K562 (cell line): Measurements from ENCODE around the gene SLC39A5. TPM values are rescaled to one million over a fixed set of nuclear protein-coding genes. Genes with fewer than 3 reads are reported as not detected.
A peak's percentile ranks its signal among the peaks of the same experiment; 100 is the strongest.

Source experiments
- ARID3A ChIP-seq: IDR thresholded peaks from 2 replicates; pipeline ENCODE4 v1.6.1; 2012; ENCODE audit warnings: low read depth, low read length, improper control_type of control experiment, borderline replicate concordance
- BCL6 ChIP-seq: fragments of 250-450 bp; sonication (Bioruptor Pico); IDR thresholded peaks from 2 replicates; pipeline ENCODE4 v1.4.0; 2020
- CCNT2 ChIP-seq: IDR thresholded peaks from 2 replicates; pipeline ENCODE4 v1.6.1; 2011; ENCODE audit warnings: borderline replicate concordance, low read depth, mild to moderate bottlenecking, moderate library complexity, mixed read lengths, low read length; ENCODE audit not compliant: insufficient read length; ENCODE audit errors: extremely low read depth
- FOXK1 ChIP-seq: sonication (generic); formaldehyde crosslinking; IDR thresholded peaks from 2 replicates; pipeline ENCODE4 v1.8.0; 2022; ENCODE audit warnings: missing genetic modification reagents, mild to moderate bottlenecking, borderline replicate concordance
- GTF2A2 ChIP-seq: IDR thresholded peaks from 2 replicates; pipeline ENCODE4 v1.6.1; 2016; ENCODE audit warnings: mild to moderate bottlenecking, missing genetic modification characterization, missing compliant biosample characterization
- IRF1 ChIP-seq: sonication (generic); formaldehyde crosslinking; IDR thresholded peaks from 2 replicates; pipeline ENCODE4 v1.8.0; 2022; ENCODE audit warnings: missing genetic modification reagents, mild to moderate bottlenecking, borderline replicate concordance
- KDM5B ChIP-seq: fragments of 200-600 bp; sonication (generic); IDR thresholded peaks from 2 replicates; pipeline ENCODE4 v1.6.1; 2012; ENCODE audit warnings: low read depth, mild to moderate bottlenecking, moderate library complexity, low read length, control low read depth, inconsistent platforms; ENCODE audit not compliant: insufficient replicate concordance
- NRF1 ChIP-seq, 2 experiments: fragments of 450-650 bp; IDR thresholded peaks in 1 of 2; conservative IDR thresholded peaks in 1 of 2; 2 replicates each; pipeline ENCODE4 v1.6.1; 2014; ENCODE audit warnings: mild to moderate bottlenecking in 2 of 2
- PCBP1 ChIP-seq: fragments of 200-400 bp; formaldehyde crosslinking; IDR thresholded peaks from 2 replicates; pipeline ENCODE4 v1.6.1; 2018; ENCODE audit warnings: mild to moderate bottlenecking, low read depth, low read length; ENCODE audit not compliant: poor library complexity, severe bottlenecking
- PHTF2 ChIP-seq: fragments of 250-450 bp; sonication (Bioruptor Pico); IDR thresholded peaks from 2 replicates; pipeline ENCODE4 v1.5.0; 2021; ENCODE audit warnings: mild to moderate bottlenecking
- POLR2G ChIP-seq: fragments of 200-400 bp; formaldehyde crosslinking; IDR thresholded peaks from 2 replicates; pipeline ENCODE4 v1.6.1; 2017; ENCODE audit warnings: low read depth, mild to moderate bottlenecking, antibody characterized with exemption, low read length, moderate library complexity
- SMARCA5 ChIP-seq: fragments of 450-650 bp; IDR thresholded peaks from 2 replicates; pipeline ENCODE4 v1.6.1; 2016
- SRSF1 ChIP-seq: fragments of 200-400 bp; formaldehyde crosslinking; IDR thresholded peaks from 2 replicates; pipeline ENCODE4 v1.6.1; 2017; ENCODE audit warnings: mild to moderate bottlenecking, low read depth, low read length, moderate library complexity
- THAP12 ChIP-seq: fragments of 250-450 bp; sonication (Bioruptor Pico); IDR thresholded peaks from 2 replicates; pipeline ENCODE4 v1.9.0; 2021; ENCODE audit warnings: mild to moderate bottlenecking, inconsistent platforms
- WHSC1 ChIP-seq: IDR thresholded peaks from one replicate; pipeline ENCODE4 v1.6.1; 2012; ENCODE audit warnings: low read length, control low read depth, inconsistent platforms
- ZBTB8A ChIP-seq: fragments of 450-650 bp; IDR thresholded peaks from 2 replicates; pipeline ENCODE4 v1.6.1; 2018; ENCODE audit warnings: mild to moderate bottlenecking, moderate library complexity; ENCODE audit not compliant: partially characterized antibody
- ZFP36 ChIP-seq: fragments of 150-350 bp; IDR thresholded peaks from 2 replicates; pipeline ENCODE4 v1.6.1; 2018; ENCODE audit warnings: low read length, low read depth; ENCODE audit not compliant: partially characterized antibody
- ZNF436 ChIP-seq: fragments of 250-450, 450-650 bp; sonication (Bioruptor Pico); formaldehyde crosslinking; IDR thresholded peaks from 2 replicates; pipeline ENCODE4 v1.7.0; 2020; ENCODE audit warnings: mild to moderate bottlenecking
- ZNF639 ChIP-seq, 2 experiments: fragments of 200-800 bp in 1 of 2; sonication (Bioruptor generic) in 1 of 2; sonication (generic) in 1 of 2; formaldehyde crosslinking in 1 of 2; IDR thresholded peaks in 1 of 2; conservative IDR thresholded peaks in 1 of 2; 2 replicates each; pipeline versions ENCODE4 v1.5.0 to v1.6.1; 2016 to 2020; ENCODE audit warnings: missing compliant biosample characterization in 1 of 2, missing genetic modification characterization in 1 of 2, missing genetic modification reagents in 1 of 2
- ZNF644 ChIP-seq: fragments of 200-800 bp; sonication (Bioruptor generic); IDR thresholded peaks from 2 replicates; pipeline ENCODE4 v1.6.1; 2016; ENCODE audit warnings: low read depth, missing genetic modification characterization, missing compliant biosample characterization
- ZSCAN29 ChIP-seq: fragments of 450-650 bp; IDR thresholded peaks from 2 replicates; pipeline ENCODE4 v1.6.1; 2017
- polyA plus RNA-seq, 8 experiments: library from polyadenylated mRNA; depleted of rRNA in 4 of 8; stranded (reverse) in 5 of 8; unstranded in 3 of 8; fragments of >200 nt; fragmentation: Nextera tagmentation in 2 of 8; fragmentation: Illumina TruSeq in 1 of 8; extraction: Ambion mirVana in 2 of 8; extraction: Trizol in 1 of 8; gene quantifications; 2 replicates each; pipeline versions ENCODE4 v1.2.1 to v1.2.3, GENCODE V29; 2011 to 2014; ENCODE audit warnings: inconsistent platforms in 1 of 8, missing spikeins in 1 of 8
- total RNA-seq, 7 experiments: library from RNA; depleted of rRNA in 6 of 7; stranded (reverse); fragments of >200 nt in 6 of 7; fragmentation: Illumina TruSeq in 2 of 7; extraction: Trizol in 2 of 7; gene quantifications; 2 replicates each; pipeline versions ENCODE4 v1.2.1 to v1.2.3, GENCODE V29; 2011 to 2021; ENCODE audit warnings: low replicate concordance in 1 of 7

Gene SLC39A5
- total and polyA plus RNA-seq, 9 of the 15 experiments (the other 6 are each of a cell fraction or from before 2014, with no cell fraction given): 0.08 to 0.10 TPM; not detected in 7

GRCh38 chr12:56224102-56224701 is 5.6 kb upstream of the SLC39A5 start, which contains the start of gene NABP2 (continued):
- 0 out of 2 replicates have a peak, but pooled peaks have one; percentile 13 for TF ChIP-seq SMARCA5
- peak; percentile 75 to 79 for TF ChIP-seq NRF1 (conservative IDR thresholded peaks at IDR 0.05 in 1 of 2, IDR thresholded peaks at IDR 0.05 in 1 of 2)
- no peak for TF ChIP-seq IRF1
- peak; percentile 40 for TF ChIP-seq KDM5B
- peak; percentile 85 for TF ChIP-seq POLR2G
- TF ChIP-seq THAP12 (CRISPR knock-in tag): 0 out of 2 replicates have a peak, but pooled peaks have one; percentile 9
- no peak for TF ChIP-seq ZNF436 (CRISPR knock-in tag)
- 0 out of 2 replicates have a peak, but pooled peaks have one; percentile 72 for TF ChIP-seq ARID3A
- peak in 1 of 2 experiments; percentile 67; a peak in 1 of 4 replicates for TF ChIP-seq ZNF639 (CRISPR knock-in tag; conservative IDR thresholded peaks at IDR 0.05 in 1 of 2, IDR thresholded peaks at IDR 0.05 in 1 of 2)
- TF ChIP-seq FOXK1 (CRISPR knock-in tag): no peak
- TF ChIP-seq CCNT2: peak; percentile 85
- no peak for TF ChIP-seq ZFP36
- TF ChIP-seq ZBTB8A: no peak
- no peak for TF ChIP-seq BCL6 (CRISPR knock-in tag)
- no peak for TF ChIP-seq PHTF2 (CRISPR knock-in tag)
- peak; percentile 80 for TF ChIP-seq PCBP1
- peak; percentile 79 for TF ChIP-seq ZSCAN29
- no peak for TF ChIP-seq GTF2A2 (tag)
- no peak for TF ChIP-seq SRSF1
- TF ChIP-seq WHSC1: no peak
- TF ChIP-seq ZNF644 (tag): no peak
